Mesothelial cell of epicardium (in vitro differentiated cells): ENCODE measurements around the gene RUNX1. TPM values are rescaled to one million over a fixed set of nuclear protein-coding genes. Genes with fewer than 3 reads are reported as not detected.

Experiments used
- DNase-seq, 2 experiments: peaks; one replicate each; pipeline ENCODE4 v3.0.0; 2021; ENCODE audit warnings: low spot score in 2 of 2; ENCODE audit not compliant: unreplicated experiment in 2 of 2
- H3K27ac Mint-ChIP-seq: 2 replicates; pipeline ENCODE4 v1.8.0; 2021; ENCODE audit warnings: mixed read lengths
- H3K27me3 Mint-ChIP-seq: 2 replicates; pipeline ENCODE4 v1.8.0; 2021; ENCODE audit warnings: low read depth, mixed read lengths
- H3K36me3 Mint-ChIP-seq: 2 replicates; pipeline ENCODE4 v1.8.0; 2021; ENCODE audit warnings: mixed read lengths
- H3K4me1 Mint-ChIP-seq: 2 replicates; pipeline ENCODE4 v1.8.0; 2021; ENCODE audit warnings: mixed read lengths
- H3K4me3 Mint-ChIP-seq: 2 replicates; pipeline ENCODE4 v1.8.0; 2021; ENCODE audit warnings: mild to moderate bottlenecking, moderate library complexity, mixed read lengths
- H3K9me3 Mint-ChIP-seq: 2 replicates; pipeline ENCODE4 v1.8.0; 2021; ENCODE audit warnings: mixed read lengths
- total RNA-seq: library from RNA; stranded (reverse); gene quantifications from 3 replicates; pipeline ENCODE4 v1.2.1, GENCODE V29; 2021
- TF ChIP-seq, protein P1 (sequence below): fragments of 200-600 bp; sonication (generic); IDR thresholded peaks from one replicate; pipeline ENCODE4 v1.5.0; 2021; ENCODE audit warnings: antibody characterized with exemption; ENCODE audit not compliant: unreplicated experiment

The RUNX1 gene
- total RNA-seq, 1 donor from 2014 or later = 41.2 TPM

DNA sequence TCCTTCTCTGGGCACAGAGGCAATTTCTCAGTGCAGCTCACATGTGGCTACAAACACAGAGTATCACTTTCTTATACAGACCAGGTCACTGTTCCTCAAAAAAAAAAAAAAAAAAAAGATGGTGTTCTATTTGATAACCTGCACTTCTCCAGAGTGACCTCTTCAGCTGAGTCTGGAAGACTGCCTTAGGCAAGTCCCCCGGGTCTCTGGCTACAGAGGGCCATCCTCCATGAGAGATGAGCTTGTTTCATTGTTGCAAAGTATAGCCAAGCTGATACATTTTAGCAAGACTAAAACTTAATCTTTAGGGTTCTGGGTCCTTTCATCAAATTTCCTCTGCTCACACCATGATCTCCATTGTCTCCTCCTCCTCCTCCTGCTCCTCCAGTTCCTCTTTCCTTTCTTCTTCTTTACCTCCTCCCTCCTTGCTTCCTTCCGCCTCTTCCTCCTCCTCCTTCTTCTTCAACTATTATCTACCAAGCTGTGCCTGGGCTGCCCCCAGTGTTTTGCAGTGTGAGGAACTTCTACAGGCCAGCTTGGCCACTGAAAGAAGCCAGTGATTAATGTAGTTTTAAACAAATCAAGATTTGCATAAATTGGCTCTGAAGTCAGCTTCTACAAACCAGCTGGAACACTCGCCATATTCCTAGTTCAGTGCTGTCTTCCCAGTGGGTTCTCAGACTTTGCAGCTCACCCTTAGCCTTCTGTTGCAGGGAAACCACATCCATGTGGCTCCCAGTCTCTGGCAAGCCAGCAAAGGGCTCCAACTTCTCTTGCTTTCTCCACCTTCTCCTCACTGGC lies 139.4 kb downstream of the RUNX1 start:
- no peak overlapping the region for H3K27ac Mint-ChIP-seq
- no peak for DNase-seq
- H3K9me3 Mint-ChIP-seq = no peaks in the 10 kb centered on the region
- H3K27me3 Mint-ChIP-seq = peaks cover 3% of the 10 kb centered on the region
- no peaks in the 10 kb centered on the region for H3K36me3 Mint-ChIP-seq
- TF ChIP-seq, protein P1, sequence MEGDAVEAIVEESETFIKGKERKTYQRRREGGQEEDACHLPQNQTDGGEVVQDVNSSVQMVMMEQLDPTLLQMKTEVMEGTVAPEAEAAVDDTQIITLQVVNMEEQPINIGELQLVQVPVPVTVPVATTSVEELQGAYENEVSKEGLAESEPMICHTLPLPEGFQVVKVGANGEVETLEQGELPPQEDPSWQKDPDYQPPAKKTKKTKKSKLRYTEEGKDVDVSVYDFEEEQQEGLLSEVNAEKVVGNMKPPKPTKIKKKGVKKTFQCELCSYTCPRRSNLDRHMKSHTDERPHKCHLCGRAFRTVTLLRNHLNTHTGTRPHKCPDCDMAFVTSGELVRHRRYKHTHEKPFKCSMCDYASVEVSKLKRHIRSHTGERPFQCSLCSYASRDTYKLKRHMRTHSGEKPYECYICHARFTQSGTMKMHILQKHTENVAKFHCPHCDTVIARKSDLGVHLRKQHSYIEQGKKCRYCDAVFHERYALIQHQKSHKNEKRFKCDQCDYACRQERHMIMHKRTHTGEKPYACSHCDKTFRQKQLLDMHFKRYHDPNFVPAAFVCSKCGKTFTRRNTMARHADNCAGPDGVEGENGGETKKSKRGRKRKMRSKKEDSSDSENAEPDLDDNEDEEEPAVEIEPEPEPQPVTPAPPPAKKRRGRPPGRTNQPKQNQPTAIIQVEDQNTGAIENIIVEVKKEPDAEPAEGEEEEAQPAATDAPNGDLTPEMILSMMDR = no peak
- peaks cover 38% of the 10 kb centered on the region for H3K4me1 Mint-ChIP-seq
- no peak overlapping the region for H3K4me3 Mint-ChIP-seq

DNA sequence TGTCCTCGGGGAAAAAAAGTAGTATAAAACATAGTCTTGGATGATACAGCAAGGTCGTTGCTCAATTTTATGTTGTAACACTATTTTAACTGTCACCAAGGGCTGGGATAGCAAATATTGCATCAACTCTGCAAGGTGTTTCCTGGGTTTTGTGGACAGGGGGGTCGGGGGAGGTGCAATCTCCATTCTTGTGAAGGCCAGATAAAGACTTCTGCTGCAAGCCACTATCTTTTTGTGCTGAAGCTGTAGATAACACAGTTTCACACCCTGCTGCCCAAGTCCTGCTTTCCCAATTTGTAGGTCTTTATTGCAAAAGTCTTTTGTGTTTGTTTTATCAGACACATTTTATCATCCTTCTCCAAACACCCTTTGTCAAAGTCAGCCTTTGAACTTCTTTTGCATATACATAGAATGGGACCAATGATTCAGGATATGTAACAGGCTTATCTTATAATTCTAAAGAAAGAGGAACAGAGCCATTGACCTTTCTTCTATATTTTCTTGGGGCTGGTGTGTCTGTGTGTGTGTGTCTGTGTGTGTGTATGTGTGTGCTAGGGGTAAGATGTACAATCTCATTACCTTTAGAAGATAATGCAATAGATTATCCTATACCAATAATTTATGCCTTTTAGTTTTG lies 140.6 kb downstream of the RUNX1 start:
- no peak for DNase-seq
- Mint-ChIP-seq H3K4me1 (peaks cover 33% of the 10 kb centered on the region), H3K36me3 (no peaks in the 10 kb centered on the region), H3K27me3 (peaks cover 3% of the 10 kb centered on the region), H3K4me3 (no peak overlapping the region), H3K27ac (no peak overlapping the region), H3K9me3 (no peaks in the 10 kb centered on the region)
- TF ChIP-seq, protein P1 = no peak

DNA sequence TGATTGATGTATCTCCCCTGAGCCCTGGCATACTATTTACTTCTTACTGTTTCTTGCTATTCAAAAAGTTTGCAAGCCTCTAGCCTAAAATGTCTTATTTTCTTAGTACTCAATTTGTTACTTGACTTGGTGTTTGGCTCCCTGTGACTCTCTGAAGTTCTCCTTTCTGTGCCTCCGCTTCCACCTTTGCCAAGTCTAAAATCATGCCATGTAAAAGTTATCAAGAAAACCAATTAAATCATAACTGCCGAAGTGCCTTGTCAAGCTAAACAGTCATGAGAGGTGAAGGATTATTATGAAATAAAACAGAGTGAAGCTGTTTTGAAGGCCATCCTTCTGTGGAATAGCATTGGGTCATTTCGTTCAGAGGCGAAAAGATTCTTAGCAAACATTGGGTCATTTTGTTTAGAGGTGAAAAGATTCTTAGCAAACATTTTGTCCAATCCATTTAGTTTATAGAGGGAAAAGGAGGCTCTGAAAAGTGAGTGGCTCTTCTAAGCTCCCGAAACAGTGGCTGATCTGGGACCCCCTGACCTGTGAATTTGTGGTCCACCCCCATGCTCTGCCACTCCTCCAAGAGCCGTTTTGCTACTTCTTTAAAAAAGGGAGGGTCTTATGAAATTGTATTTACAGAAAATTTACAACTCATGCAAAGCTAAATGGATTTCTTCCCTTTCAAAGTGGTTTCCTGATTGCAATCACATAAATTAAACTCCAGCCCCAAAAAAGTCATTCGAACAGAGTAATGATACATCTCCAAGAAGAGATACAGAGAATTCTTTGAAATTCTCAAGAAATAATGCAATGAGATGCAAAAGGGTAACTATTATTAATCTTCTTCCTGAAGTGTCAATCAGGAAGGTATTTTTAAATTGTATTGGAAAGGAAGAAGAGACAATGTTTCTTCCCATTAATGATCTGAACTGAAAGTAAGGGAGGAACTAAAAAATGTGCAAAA lies 141.4 kb downstream of the RUNX1 start:
- no peak for DNase-seq
- Mint-ChIP-seq H3K27me3 (peaks cover 3% of the 10 kb centered on the region), H3K9me3 (no peaks in the 10 kb centered on the region), H3K4me3 (no peak overlapping the region), H3K27ac (no peak overlapping the region), H3K36me3 (no peaks in the 10 kb centered on the region), H3K4me1 (peaks cover 27% of the 10 kb centered on the region)
- TF ChIP-seq, protein P1 = no peak

DNA sequence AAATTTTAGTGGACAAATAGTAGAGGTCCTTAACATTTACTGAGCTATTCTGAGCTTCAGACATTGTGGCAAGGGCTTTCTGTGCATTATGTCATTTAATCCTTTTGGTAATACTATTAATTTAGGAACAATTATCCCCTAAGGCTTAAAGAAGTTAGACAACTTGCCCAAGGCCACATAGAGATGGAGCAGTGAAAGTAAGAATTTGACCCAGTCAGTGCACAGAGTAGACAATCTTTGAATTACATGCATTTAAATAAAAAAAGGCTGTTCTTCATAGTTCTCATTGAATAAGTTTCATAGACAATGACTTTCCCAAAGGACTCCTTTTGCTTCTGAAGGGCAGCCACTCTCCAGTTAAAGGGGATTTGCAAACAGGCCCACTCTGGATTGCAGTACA lies 142.7 kb downstream of the RUNX1 start:
- DNase-seq = no peak
- no peaks in the 10 kb centered on the region for H3K36me3 Mint-ChIP-seq
- no peaks in the 10 kb centered on the region for H3K27me3 Mint-ChIP-seq
- H3K4me1 Mint-ChIP-seq = peaks cover 21% of the 10 kb centered on the region
- H3K4me3 Mint-ChIP-seq = no peak overlapping the region
- TF ChIP-seq, protein P1 = no peak
- no peaks in the 10 kb centered on the region for H3K9me3 Mint-ChIP-seq
- H3K27ac Mint-ChIP-seq = no peak overlapping the region

DNA sequence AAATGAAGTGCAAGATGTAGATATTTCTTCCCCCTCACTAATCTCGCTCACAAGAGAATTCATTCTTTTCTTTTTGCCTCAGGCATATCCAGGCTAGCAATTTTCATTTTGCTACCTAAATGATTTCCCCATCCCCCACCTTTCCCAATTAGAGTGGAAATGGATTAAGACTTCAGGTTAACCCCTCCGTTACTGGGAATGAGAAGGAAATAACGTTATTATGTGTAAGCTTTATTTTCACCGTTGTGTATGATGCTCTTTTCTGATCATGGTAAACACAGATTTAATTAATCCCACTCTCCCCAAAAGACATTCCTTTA lies 143.9 kb downstream of the RUNX1 start:
- TF ChIP-seq, protein P1 = no peak
- Mint-ChIP-seq H3K9me3 (no peaks in the 10 kb centered on the region), H3K27ac (no peak overlapping the region), H3K27me3 (no peaks in the 10 kb centered on the region), H3K4me1 (peaks cover 21% of the 10 kb centered on the region), H3K36me3 (no peaks in the 10 kb centered on the region), H3K4me3 (no peak overlapping the region)
- no peak for DNase-seq
